ENCODE results near the gene ILDR2. TPM values are rescaled to one million over a fixed set of nuclear protein-coding genes. Genes with fewer than 3 reads are reported as not detected.

The ILDR2 gene
- total RNA-seq, 4 donors from 2014 or later: 1.1 to 5.4 (median 1.7) TPM

DNA sequence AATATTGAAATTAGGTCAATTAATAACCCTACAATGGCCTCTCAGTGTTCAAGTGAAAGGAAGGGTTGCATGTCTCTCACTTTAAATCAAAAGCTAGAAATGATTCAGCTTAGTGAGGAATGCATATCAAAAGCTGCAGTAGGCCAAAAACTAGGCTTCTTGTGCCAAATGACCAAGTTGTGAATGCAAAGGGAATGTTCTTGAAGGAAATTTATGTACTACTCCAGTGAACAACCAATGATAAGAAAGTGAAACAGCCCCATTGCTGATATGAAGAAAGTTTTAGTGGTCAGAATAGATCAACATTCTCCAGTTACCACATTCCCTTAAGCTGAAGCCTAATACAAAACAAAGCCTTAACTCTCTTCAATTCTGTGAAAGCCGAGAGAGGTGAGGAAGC is 23.7 kb upstream of the ILDR2 start:
- H3K4me3 ChIP-seq: no peak overlapping the region
- peaks cover 4% of the 10 kb centered on the region for H3K27me3 ChIP-seq
- no peaks in the 10 kb centered on the region for H3K9me3 ChIP-seq
- TF ChIP-seq POLR2AphosphoS5 (IDR thresholded peaks at IDR 0.05) (no peak), POLR2A (IDR thresholded peaks at IDR 0.05) (no peak), EP300 (IDR thresholded peaks at IDR 0.05; ENCODE audit: low read depth) (no peak), CTCF (IDR thresholded peaks at IDR 0.05) (no peak)
- 93% methylated on average over 1 of the region's 1 CpG; no CpG with 5 or more reads in 1 of the 2 donors for WGBS, 2 donors (ENCODE audit: low coverage in 1 of 2)
- in situ Hi-C loops (cut with MboI; ENCODE audit: low pct_ligation_motif_present in 1 of 4, low pct_unique_long_range_greater_than_20kb in 1 of 4, low sequenced_read_pairs in 3 of 4): no loop called here
- intact Hi-C loops (cut with DNase I; ENCODE audit: low total_unique reads): no loop called here
- no peaks in the 10 kb centered on the region for H3K36me3 ChIP-seq
- no peak for DNase-seq
- no peak overlapping the region for H3K27ac ChIP-seq
- no peaks in the 10 kb centered on the region for H3K4me1 ChIP-seq

DNA sequence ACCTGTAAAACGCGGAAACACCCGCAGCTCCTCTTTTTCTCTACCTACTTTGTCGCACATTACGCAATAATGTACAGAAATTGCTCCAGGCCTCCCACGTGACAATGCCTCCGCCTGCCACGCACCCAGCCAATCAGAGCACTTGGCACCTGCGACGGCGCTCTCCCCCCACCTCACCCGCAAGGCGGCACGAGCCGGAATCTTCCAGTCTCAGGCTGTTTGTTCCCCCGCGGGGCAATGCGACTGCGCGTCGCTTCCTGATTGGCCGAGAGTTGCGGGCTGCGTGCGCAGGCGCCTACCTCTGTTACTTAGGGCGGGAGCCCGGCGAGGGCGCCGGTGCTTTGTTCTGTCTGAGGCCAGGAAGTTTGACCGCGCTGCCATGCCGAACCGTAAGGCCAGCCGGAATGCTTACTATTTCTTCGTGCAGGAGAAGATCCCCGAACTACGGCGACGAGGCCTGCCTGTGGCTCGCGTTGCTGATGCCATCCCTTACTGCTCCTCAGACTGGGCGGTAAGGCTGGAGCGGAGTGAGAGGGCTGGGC is 13.7 kb upstream of the ILDR2 start, which contains the start of gene MAEL:
Gene MAEL (plus strand): TSS at position 307 of the 542 bp plus-strand sequence. CDS start 73 bp downstream, at position 380.
- Histone ChIP-seq H3K4me1 (no peaks in the 10 kb centered on the region), H3K9me3 (no peaks in the 10 kb centered on the region), H3K27ac (no peak within 1 kb of the TSS), H3K36me3 (no peaks in the 10 kb centered on the region), H3K27me3 (no peaks in the 10 kb centered on the region), H3K4me3 (no peak within 1 kb of the TSS)
- in situ Hi-C loops (cut with MboI; ENCODE audit: low pct_ligation_motif_present in 1 of 4, low pct_unique_long_range_greater_than_20kb in 1 of 4, low sequenced_read_pairs in 3 of 4) (no loop called here), intact Hi-C loops (cut with DNase I; ENCODE audit: low total_unique reads) (loop anchor here (2.0 kb wide), 1 partner anchor 24 kb away; no protein-coding TSS in a partner anchor)
- WGBS, 2 donors (ENCODE audit: low coverage in 1 of 2): 91 to 97% methylated on average over 6 to 45 of the region's 45 CpGs
- DNase-seq: no peak
- no peak for TF ChIP-seq EP300 (IDR thresholded peaks at IDR 0.05; ENCODE audit: low read depth)

DNA sequence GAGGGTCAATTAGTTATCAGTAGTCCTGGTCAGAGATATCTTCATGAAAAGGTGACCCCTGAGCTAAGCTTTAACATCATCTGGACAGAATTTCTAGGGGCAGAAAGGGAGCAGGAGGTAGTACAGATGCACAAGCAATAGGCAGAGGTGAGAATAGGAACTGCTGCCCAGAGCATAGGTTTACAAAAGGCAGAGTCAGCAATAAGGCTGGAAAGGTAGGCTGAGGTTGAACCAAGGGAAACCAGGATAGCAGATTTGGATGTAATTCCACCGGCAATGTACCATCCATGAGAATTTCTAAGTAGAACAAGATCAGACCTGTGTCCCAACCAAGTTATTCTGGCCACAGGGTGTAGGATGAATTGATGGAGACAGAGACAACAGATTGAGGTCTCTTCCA is 6.2 kb upstream of the ILDR2 start:
- WGBS, 2 donors (ENCODE audit: low coverage in 1 of 2): 95% methylated on average over 1 of the region's 1 CpG; no CpG with 5 or more reads in 1 of the 2 donors
- TF ChIP-seq CTCF (IDR thresholded peaks at IDR 0.05) (no peak), EP300 (IDR thresholded peaks at IDR 0.05; ENCODE audit: low read depth) (no peak), POLR2A (IDR thresholded peaks at IDR 0.05) (no peak), POLR2AphosphoS5 (IDR thresholded peaks at IDR 0.05) (no peak)
- Histone ChIP-seq H3K27ac (no peak overlapping the region), H3K9me3 (no peaks in the 10 kb centered on the region), H3K4me3 (no peak overlapping the region), H3K36me3 (no peaks in the 10 kb centered on the region), H3K27me3 (no peaks in the 10 kb centered on the region), H3K4me1 (no peaks in the 10 kb centered on the region)
- in situ Hi-C loops (cut with MboI; ENCODE audit: low pct_ligation_motif_present in 1 of 4, low pct_unique_long_range_greater_than_20kb in 1 of 4, low sequenced_read_pairs in 3 of 4) (no loop called here), intact Hi-C loops (cut with DNase I; ENCODE audit: low total_unique reads) (no loop called here)
- no peak for DNase-seq

- intact Hi-C loops (cut with DNase I; ENCODE audit: low total_unique reads) (no loop called here), in situ Hi-C loops (cut with MboI; ENCODE audit: low pct_ligation_motif_present in 1 of 4, low pct_unique_long_range_greater_than_20kb in 1 of 4, low sequenced_read_pairs in 3 of 4) (no loop called here)
- 75 to 91% methylated on average over 1 to 3 of the region's 3 CpGs for WGBS, 2 donors (ENCODE audit: low coverage in 1 of 2)
- H3K4me1 ChIP-seq: peaks cover 0 to 6% (median 3%) of the 10 kb centered on the region in 4 donors
- no peak overlapping the region for H3K4me3 ChIP-seq
- H3K36me3 ChIP-seq: no peaks in the 10 kb centered on the region
- DNase-seq: no peak
- H3K27me3 ChIP-seq: peaks cover 2% of the 10 kb centered on the region
- TF ChIP-seq POLR2AphosphoS5 (IDR thresholded peaks at IDR 0.05) (no peak), POLR2A (IDR thresholded peaks at IDR 0.05) (no peak), CTCF (IDR thresholded peaks at IDR 0.05) (no peak), EP300 (IDR thresholded peaks at IDR 0.05; ENCODE audit: low read depth) (no peak)
- H3K27ac ChIP-seq: no peak overlapping the region
- H3K9me3 ChIP-seq: no peaks in the 10 kb centered on the region
These were observed 5.5 kb upstream of the ILDR2 start for GRCh38 chr1:166980818-166981217.

DNA sequence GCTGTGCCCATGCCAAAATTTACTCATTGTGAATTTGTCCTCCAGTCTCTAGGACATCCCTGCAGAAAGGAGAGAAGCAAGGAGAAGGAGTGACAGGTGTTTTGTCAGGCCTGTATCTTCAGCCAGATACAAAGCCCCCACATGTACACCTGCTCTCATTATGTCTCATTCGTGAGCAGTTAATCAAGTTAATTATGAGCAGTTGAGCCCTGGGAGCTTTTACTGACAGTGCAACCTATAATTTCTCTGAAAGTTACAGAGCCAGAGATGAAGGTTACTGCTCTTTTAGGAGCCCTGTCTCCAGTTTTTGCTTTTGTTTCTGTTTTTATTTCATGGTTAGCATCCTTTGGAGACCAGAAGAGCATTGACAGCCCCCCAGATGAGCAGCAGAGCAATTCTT is 5.0 kb upstream of the ILDR2 start:
- DNase-seq: no peak
- 82% methylated on average over 1 of the region's 1 CpG; no CpG with 5 or more reads in 1 of the 2 donors for WGBS, 2 donors (ENCODE audit: low coverage in 1 of 2)
- intact Hi-C loops (cut with DNase I; ENCODE audit: low total_unique reads): no loop called here
- Histone ChIP-seq H3K27me3 (peaks cover 4% of the 10 kb centered on the region), H3K9me3 (no peaks in the 10 kb centered on the region), H3K36me3 (no peaks in the 10 kb centered on the region), H3K27ac (no peak overlapping the region), H3K4me3 (no peak overlapping the region), H3K4me1 (peaks cover 0 to 6% (median 3%) of the 10 kb centered on the region in 4 donors)
- no peak for TF ChIP-seq POLR2AphosphoS5 (IDR thresholded peaks at IDR 0.05)
- no peak for TF ChIP-seq EP300 (IDR thresholded peaks at IDR 0.05; ENCODE audit: low read depth)
- no peak for TF ChIP-seq POLR2A (IDR thresholded peaks at IDR 0.05)
- in situ Hi-C loops (cut with MboI; ENCODE audit: low pct_ligation_motif_present in 1 of 4, low pct_unique_long_range_greater_than_20kb in 1 of 4, low sequenced_read_pairs in 3 of 4): no loop called here

Measured in transverse colon (tissue), 4 donors.